HG02763 (cell line): ENCODE measurements around the gene LRRC55.

Experiments
- ATAC-seq: cut with Tn5 transposase; IDR thresholded peaks from one replicate; pipeline ENCODE4 v1.9.1; 2021; ENCODE audit warnings: mild to moderate bottlenecking, moderate library complexity; ENCODE audit not compliant: unreplicated experiment

The LRRC55 gene, protein sequence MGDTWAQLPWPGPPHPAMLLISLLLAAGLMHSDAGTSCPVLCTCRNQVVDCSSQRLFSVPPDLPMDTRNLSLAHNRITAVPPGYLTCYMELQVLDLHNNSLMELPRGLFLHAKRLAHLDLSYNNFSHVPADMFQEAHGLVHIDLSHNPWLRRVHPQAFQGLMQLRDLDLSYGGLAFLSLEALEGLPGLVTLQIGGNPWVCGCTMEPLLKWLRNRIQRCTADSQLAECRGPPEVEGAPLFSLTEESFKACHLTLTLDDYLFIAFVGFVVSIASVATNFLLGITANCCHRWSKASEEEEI

DNA sequence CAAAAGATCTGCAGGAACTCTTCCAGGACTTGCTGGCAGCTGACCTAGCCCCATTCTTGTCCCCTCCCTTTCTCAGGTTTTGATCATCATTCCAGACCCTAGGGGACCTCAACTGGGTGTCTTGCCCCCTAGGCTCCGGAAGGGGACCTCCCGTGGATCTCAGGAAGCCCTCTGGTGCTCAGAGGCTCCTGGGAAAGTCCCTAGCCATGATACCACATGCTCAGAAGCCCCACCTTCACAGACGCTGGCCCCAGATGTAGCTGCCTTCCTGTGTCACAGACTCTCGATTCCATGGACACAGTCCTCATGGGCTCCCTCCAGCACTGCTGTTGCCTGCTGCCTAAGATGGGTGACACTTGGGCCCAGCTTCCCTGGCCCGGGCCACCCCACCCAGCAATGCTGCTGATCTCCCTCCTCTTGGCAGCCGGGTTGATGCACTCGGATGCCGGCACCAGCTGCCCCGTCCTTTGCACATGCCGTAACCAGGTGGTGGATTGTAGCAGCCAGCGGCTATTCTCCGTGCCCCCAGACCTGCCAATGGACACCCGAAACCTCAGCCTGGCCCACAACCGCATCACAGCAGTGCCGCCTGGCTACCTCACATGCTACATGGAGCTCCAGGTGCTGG lies at the start of gene LRRC55:
Gene LRRC55 (plus strand): TSS at position 276 of the 628 bp plus-strand sequence. CDS start 70 bp downstream, at position 346.
- ATAC-seq: no peak

DNA sequence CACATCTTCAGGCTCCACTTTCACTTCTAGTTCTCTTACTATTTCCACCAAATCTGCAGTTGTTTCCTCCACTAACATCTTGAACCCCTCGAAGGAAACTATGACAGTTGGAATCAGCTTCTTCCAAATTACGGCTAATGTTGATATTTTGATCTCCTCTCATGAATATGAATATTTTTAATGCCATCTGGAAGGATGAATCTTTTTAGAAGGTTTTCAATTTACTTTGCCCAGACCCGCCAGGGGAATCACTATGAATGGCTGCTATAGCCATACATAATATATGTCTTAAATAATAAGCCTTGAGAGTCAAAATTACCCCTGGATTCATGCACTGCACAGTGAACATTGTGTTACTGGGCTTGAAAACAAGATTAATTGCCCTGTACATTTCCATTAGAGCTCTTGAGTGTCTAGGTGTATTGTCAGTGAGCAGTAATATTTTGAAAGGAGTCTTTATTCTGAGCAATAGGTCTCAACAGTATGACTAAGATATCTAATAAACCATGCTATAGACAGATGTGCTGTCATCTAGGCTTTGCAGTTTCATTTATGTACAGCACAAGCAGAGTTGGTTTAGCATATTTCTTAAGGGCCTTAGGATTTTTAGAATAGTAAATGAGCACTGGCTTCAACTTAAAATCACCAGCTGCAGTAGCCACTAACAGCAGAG lies 48.3 kb upstream of the LRRC55 start:
- no peak for ATAC-seq

DNA sequence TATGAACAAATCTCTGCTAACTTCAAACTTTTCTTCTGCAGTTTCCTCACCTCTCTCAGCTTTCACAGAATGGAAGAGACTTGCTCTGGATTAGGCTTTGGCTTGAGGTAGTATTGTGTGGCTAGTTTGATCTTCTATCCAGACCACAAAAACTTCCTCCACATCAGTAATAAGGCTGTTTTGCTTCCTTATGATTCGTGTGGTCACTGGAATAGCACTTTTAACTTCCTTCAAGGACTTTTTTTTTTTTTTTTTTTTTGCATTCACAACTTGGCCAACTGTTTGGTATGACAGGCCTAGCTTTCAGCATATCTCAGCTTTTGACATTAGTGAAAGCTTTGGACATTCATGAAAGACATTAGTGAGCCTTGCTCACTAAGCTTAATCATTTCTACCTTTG lies 47.5 kb upstream of the LRRC55 start:
- no peak for ATAC-seq

DNA sequence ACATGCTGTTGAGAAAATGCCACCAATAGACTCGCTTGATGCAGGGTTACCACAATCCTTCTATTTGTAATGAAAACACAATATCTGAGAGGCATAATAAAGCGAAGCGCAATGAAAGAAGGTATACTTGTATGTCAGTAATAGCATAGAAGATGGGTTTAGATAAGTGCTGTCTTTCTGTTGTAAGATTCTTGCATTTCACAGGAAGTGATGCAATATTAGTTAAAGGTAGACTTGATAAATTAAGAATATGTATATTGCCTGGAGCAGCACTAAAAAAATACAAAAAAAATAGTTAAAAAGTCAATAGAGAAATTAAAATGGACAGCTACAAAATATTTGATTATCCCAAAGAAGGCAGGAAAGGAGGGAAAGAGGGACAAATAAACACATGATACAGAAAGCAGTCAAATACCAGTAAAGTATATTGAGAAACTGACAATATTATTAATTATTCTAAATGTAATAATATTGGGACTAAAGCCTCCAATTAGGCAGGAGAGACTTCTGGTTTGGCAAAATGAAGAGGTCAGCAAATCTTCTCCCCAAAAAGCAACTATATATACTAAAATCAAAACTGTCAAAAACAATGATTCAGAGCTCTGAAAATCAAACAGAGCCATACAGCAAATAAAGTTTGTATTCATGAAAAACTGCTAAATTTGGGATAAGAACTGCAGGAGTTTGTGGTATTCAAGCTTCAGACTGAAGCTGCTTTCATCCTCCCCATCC lies 46.6 kb upstream of the LRRC55 start:
- no peak for ATAC-seq

DNA sequence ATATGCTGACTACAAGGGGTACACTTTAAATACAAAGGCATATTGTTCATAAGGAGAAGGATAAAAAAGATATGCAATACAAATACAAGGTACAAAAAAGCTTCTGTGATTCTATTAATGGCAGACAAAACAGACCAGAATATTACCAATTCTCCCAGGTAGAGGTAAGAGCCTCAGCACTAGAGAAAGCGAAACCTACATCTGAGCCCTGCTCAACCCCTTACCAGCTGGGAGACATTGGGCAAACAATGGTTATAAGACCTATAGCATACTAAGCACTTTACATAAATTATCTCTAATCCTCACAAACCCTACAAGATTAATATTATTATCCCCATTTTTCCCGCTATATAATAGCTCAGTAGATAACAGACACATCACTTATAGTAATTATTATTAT lies 41.2 kb upstream of the LRRC55 start:
- no peak for ATAC-seq

DNA sequence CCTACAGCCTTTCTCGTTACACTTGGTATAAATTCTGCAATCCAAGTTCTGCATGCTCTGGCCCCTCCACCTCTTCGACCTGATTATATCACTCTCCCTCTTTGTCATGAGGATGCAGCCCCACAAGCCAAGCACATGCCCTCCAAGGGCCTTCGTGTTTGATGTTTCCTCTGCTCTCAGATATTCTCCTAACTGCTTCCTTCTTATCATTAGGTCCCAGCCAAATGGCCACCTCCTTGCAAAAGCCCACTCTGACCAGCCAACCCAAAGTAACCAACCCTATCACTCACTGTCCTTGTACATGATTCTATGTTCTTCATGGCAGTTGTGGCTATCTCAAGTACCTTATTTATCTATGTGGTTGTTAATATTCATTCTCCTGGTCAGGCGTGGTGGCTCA lies 38.3 kb upstream of the LRRC55 start:
- no peak for ATAC-seq

DNA sequence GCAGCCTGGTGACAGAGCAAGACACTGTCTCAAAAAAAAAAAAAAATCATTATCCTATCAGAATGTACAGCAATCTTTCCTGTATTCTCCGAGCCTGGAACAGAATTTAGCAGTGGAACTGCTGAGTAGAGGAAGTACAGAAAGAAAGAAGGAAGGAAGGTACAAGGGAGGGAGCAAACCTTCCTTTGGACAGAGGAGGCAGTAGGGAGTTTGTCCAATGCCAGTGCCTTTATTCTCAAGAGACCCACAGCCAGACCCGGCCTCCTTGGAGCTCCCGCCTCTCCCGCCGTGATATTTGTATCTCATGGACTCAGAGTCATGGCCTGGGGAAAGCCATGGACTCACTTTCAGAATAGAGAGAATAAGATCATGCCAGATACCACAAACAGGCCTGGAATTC lies 37.7 kb upstream of the LRRC55 start:
- ATAC-seq: no peak

DNA sequence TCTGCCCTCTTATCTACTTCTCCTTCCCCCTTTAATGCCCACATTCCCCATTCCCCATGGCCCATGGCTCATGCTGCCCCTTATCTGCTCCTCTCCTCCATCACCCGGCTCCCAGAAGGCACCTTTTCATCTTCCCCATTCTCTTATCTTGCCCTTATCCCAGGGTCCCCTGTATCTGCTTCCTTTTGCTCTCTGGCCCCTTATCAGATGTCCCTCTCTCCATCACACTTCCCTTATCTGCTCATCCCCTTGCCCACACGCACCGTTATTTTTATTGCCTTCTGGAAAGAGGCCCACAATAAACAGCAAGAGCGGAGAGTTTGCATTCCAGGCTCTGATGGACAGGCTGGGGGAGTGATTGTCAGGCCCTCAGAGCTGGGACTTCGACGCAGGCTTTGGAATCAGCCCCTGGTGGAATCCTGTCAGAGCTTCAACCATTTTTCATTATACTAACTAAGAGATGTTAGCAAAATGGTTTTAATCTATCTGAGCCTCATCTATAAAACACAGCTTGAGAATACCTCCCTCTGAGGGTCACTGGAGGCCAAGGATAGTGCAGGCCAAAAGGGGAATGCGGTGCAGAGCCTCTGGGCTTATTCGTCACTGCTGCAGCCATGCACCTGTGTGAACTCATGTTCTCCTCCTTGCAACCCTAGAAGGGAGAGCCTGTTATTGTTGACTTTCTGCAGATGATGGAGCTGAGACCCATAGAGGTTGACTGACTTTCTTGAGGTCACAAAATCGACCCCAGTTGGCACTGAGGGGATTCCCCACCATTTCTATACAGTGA lies 37.0 kb upstream of the LRRC55 start:
- no peak for ATAC-seq

DNA sequence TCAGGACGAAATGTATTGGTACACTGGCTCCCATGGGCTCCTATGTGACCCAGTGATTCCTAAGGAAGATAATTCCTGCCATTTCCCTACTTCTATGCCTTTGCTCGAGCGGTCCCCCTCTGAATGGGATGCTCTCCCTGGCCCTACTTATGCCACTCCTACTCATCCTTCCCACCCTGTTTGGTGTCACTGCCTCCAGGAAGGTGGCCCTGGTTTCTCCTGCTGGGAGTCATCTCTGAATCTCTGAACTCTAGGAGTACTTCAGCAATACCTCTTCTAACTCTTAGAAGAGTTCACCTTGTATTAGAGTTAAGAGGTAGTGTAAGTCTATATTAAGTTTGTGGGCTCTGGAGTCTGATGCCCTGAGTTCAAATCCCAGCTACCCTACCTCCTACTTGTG lies 35.5 kb upstream of the LRRC55 start:
- no peak for ATAC-seq

DNA sequence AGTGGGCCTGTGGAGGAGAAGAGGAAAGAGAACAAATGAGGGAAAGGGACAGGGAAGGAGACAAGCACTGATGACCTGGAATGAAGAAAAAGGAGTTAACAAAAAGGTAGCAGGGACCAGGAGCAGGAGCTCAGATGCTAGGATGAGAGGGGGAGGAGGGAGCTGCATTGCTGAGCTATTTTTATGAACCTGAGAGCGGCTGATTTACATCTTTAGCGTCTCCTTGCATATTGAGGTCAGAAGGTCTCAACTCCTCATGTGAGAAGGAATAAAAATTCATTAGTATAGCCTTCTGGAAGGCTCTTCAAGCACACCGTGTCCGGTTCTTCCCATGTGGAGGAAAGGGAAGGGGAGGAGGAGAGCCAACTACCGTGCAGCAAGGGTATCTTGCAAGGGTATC lies 33.1 kb upstream of the LRRC55 start:
- ATAC-seq: no peak

DNA sequence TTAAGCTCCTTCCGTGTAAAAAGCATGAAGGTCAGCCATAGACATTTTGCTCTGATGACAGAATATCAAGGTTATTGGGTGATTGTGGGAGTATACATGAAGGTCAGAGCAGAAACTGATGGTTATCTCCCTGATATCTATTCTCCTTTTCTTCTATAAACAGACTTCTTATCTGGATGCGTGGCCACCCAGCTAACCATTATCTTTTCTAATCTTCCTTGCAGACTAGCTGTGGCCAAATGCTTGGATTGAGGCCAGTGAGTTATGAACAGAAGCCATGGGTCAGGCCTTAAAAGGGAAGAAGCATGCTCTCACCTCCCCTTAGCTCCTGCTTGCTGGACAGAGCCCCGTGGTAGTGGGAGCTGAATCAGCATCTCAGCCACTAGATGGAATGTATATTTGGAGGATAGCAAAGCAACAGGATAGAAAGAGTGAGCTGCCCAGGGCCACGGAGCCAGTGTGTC lies 31.3 kb upstream of the LRRC55 start:
- no peak for ATAC-seq

DNA sequence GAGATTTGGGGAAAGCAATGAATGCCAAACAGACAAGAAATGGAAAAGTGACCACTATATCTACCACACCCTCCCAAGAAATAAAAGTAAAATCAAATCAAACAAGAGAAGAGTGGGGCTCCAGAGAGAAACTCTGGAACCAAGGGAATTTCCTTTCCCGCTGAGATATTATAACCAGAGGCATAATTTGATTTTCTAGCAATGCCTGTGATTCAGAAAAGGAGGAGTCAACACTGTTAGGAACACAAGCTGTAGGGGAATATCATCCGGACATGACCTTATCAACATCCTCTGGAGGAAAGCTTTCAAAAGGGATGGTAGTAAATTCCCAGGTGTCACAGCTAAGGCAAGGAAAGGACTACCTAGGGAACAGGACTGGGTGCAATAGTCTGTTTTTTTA lies 29.6 kb upstream of the LRRC55 start:
- ATAC-seq: no peak

DNA sequence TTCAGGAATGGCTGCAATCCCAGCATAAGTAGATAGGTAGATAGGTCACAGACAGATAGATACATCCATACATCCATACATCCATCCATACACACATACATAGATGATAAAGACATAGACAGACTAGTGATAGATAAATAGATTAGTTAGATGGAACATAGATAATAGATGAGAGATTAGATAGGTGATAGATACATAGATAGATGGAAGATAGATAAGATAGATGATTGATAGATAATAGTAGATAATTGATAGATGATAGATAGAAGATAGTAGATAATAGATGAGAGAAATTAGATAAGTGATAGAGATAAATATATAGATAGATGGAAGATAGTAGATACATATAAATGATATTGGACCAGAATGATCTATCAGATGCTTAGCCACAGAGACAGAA lies 28.3 kb upstream of the LRRC55 start:
- no peak for ATAC-seq

DNA sequence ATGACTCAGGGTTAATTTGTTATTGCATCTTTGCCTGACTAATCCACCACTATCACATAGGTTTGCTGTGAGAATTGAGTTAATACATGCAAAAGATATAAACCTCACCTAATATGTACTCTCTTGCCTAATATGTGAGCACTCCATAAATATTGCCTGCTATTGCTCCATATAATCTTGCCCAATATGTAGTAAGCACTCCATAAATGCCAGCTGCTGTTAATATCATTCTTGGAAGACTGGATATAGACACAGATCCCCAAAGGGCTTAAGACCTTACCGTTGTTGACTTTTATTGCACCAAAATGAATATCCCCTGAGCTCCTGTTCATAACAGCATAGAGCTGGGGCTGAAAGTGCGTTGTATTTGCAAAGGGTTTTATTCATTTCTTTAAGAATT lies 27.0 kb upstream of the LRRC55 start:
- ATAC-seq: no peak

DNA sequence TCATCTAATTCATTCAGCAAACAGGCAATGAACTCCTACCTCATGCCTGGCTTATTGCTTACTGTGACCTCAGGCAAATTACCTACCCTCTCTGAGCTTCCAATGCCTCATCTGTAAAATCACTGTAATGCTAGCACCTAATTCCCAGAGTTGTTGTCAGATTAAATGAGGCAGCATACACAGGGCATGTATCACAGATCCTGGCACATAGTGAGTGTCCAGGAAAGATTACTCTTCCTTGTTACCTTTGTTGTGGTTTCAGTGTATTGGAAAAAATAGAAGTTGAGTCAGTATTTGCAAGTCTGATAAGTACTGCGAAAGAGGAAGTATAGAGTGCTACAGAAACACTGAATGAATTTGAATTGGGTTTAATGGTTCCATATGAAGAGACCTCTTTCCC lies 26.4 kb upstream of the LRRC55 start:
- no peak for ATAC-seq

DNA sequence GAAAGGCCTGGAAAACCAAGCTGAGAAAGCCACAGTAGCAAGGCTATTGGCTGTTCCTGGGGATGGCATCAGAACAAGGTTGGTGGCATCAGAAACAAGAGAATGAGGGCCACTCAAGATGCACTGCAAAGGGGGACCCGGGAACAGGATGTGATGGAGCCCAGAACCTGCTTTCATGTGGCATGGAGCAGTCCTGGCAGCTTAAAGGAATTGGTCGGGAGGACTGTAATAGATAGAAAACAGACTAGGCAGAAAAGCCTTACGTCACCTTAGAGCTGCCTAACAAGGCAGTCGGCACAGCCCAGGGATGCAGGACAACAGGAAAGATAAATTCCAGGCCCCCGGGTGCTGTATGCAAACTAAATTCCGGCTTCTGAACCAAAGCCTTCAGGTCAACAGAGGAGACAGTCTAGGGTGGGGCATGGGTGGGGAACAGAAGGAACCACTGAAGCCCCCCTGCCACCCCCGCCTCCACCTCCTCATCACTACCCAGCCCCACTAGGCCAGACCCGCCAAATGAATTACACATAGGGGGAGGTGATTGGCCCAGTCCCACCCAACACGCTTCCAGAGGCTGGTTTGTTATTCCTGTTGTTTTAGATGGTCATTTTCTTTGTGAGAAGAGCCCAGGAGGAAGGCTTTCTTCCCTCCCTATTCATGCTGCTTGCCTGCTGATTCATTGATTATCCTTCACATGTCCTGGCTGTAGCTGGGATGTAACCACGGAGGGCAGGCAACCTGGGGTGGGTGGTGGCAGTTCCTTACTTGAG lies 25.7 kb upstream of the LRRC55 start:
- ATAC-seq: no peak

DNA sequence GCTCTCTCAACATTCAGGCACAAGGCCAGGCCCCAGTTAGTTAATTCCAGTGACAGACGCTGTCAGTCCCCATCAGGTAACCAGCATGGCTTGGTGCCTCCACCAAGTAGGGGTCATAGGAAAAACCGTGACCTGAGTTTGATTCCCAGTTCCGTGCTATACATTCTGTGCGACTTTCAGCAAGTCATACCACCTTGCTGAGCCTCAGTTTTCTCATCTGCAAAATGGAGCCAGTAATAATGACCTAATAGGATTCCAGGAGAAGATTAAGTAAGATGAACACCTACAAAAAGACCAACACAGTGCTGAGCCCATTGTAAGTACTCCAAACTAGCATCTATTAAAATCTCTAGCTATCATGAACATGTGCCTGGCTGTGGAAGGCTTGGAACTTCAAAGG lies 24.8 kb upstream of the LRRC55 start:
- no peak for ATAC-seq

DNA sequence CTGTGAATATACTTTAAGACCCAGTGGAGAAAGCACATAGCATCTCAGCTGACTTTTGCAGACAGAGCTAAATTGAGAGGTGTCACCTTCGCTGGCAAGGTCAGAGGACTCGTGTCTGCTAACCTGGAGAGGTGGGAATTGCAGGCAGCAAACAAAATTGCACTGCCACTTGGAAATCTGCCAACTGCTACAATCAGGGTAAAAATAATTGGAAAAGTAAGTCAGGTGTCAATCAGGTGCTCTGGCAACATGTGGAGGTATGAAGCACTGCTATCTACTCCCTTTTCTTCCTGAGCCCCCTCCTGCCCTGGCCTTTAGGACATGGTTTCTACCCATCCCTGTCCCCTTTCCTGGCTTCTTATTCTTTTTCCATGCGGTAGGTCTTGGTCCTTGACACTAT lies 24.1 kb upstream of the LRRC55 start:
- ATAC-seq: no peak

DNA sequence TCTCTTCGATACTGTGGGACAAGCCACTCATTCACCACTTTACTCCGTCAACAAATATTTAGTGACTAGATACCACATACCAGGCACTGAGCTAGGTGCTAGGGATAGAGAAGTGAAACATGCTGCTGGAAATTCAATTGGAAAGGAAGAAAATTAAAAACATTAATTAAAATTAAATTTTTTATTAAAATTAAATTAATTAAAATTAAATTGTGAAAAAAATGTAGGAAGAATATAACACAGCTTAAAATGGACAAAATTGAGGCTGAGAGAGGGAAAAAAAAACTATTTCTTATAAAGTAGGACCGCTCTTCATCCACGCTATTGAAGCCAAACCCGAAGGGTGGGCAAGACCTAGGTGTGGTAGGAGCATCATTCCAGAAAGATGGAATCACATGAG lies 23.6 kb upstream of the LRRC55 start:
- no peak for ATAC-seq

DNA sequence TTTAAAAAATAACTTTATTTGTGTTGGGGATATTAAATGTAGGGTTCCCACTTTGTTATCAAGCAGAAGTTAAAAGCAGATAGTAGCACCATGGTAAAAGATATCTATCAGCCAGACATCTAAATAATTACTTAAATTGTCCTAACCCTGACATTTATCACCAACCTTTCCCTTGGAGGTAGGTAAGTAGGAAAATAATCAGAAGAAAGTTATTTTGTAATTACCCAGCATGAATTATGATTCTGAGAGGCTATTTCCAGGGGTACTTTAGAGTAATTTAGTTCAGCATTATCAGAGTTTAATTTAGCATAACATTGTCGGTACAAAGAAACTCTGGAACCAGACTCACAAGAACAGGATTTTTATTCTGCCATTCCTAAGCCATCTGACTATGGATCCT lies 23.2 kb upstream of the LRRC55 start:
- ATAC-seq: no peak
